ENCODE data around the gene RITA1. TPM values are rescaled to one million over a fixed set of nuclear protein-coding genes. Genes with fewer than 3 reads are reported as not detected.

RITA1 gene
- total RNA-seq, 1 donor from 2014 or later: 18.2 TPM

DNA sequence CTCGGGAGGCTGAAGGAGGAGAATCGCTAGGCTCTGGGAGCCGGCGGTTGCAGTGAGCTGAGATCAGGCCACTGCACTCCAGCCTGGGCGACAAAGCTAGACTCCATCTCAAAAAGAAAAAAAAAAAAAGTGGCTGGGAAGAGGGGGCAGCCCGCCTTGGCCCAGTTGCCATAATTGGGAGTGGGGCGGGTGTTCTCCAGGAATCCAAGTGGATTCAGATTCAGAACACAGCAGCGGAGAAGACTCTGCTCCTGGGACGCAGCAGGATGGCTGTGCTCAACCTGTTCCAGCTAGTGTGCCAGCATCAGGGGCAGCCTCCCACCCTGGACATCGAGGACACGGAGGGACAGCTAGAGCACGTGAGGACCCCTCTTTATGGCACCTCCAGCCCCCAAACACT is 30.5 kb upstream of the RITA1 start:
- Mint-ChIP-seq H3K36me3 (ENCODE audit: low read depth) (peaks cover 36% of the 10 kb centered on the region), H3K9me3 (no peaks in the 10 kb centered on the region), H3K4me3 (no peak overlapping the region), H3K27me3 (peaks cover 8% of the 10 kb centered on the region), H3K27ac (no peak overlapping the region), H3K4me1 (peaks cover 24% of the 10 kb centered on the region)
- ChIA-PET CTCF (interaction anchor here (0.8 to 1.6 kb wide), 2 partner anchors 18 to 56 kb away, joined by 3 to 4 read pairs; no protein-coding TSS in a partner anchor), POLR2A (interaction anchor here (0.6 to 1.9 kb wide), 4 partner anchors 17 to 48 kb away, joined by 4 to 5 read pairs (median 4); partner anchors contain the start of gene DDX54)
- ATAC-seq (ENCODE audit: low read depth) (no peak), DNase-seq (no peak)
- TF ChIP-seq, protein P1, sequence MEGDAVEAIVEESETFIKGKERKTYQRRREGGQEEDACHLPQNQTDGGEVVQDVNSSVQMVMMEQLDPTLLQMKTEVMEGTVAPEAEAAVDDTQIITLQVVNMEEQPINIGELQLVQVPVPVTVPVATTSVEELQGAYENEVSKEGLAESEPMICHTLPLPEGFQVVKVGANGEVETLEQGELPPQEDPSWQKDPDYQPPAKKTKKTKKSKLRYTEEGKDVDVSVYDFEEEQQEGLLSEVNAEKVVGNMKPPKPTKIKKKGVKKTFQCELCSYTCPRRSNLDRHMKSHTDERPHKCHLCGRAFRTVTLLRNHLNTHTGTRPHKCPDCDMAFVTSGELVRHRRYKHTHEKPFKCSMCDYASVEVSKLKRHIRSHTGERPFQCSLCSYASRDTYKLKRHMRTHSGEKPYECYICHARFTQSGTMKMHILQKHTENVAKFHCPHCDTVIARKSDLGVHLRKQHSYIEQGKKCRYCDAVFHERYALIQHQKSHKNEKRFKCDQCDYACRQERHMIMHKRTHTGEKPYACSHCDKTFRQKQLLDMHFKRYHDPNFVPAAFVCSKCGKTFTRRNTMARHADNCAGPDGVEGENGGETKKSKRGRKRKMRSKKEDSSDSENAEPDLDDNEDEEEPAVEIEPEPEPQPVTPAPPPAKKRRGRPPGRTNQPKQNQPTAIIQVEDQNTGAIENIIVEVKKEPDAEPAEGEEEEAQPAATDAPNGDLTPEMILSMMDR (IDR thresholded peaks at IDR 0.05): no peak
- intact Hi-C loops (cut with micrococcal nuclease): no loop called here

DNA sequence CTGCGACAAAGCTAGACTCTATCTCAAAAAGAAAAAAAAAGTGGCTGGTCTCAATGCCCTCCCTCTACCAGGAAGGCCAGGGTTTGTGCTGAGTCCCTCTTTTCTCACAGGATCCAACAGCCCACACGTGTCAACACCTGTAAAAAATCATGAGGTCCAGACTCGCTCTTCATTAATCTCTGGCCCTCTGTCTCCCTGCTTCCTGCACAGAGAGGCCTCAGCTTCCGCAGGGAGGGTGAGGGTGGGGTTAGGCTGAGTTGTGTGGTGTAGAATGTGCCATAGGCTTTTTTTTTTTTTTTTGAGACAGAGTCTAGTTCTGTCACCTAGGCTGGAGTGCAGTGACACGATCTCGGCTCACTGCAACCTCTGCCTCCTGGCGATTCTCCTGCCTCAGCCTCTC is 29.9 kb upstream of the RITA1 start:
- H3K9me3 Mint-ChIP-seq: no peaks in the 10 kb centered on the region
- H3K4me3 Mint-ChIP-seq: no peak overlapping the region
- DNase-seq (no peak), ATAC-seq (ENCODE audit: low read depth) (no peak)
- intact Hi-C loops (cut with micrococcal nuclease): no loop called here
- H3K4me1 Mint-ChIP-seq: peaks cover 24% of the 10 kb centered on the region
- H3K27me3 Mint-ChIP-seq: peaks cover 8% of the 10 kb centered on the region
- TF ChIP-seq, protein P1 (IDR thresholded peaks at IDR 0.05): no peak
- CTCF ChIA-PET: interaction anchor here (0.8 to 1.6 kb wide), 2 partner anchors 18 to 57 kb away, joined by 3 to 4 read pairs; no protein-coding TSS in a partner anchor
- H3K36me3 Mint-ChIP-seq (ENCODE audit: low read depth): peaks cover 42% of the 10 kb centered on the region
- no peak overlapping the region for H3K27ac Mint-ChIP-seq
- POLR2A ChIA-PET: no interaction called here

DNA sequence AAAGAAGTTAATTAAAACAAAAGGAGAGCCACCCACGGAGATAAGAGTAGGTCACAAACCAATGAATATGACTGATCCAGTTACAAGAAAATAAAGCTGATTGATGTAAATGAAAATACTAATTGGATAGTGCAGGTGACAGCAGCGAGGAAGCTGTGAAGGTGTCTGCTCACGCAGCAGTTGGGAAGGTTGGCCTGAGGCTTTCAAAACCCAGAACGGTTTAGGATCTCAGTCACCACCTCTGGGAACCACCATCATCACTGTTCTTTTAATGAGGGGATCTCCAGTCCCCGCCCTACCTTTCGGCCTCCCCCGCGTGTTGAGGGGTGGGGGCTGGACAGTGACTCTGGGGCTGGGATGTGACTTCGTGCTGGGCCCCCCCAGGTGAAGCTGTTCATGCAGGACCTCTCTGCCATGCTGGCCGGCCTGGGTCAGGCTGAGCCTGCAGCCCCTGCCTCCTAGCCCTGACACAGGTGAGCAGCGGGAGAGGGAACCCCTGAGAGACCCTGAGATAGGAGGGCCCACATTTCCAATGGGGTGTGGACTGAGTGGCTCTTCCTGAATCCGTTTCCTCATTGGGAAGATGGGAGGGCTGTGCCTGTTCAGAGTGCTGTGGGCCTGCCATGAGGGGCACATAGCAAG is 28.2 kb upstream of the RITA1 start:
- intact Hi-C loops (cut with micrococcal nuclease): no loop called here
- CTCF ChIA-PET: interaction anchor here (1.0 kb wide), 1 partner anchor 17 kb away, joined by 3 read pairs; no protein-coding TSS in a partner anchor
- no peak overlapping the region for H3K27ac Mint-ChIP-seq
- peaks cover 20% of the 10 kb centered on the region for H3K4me1 Mint-ChIP-seq
- H3K9me3 Mint-ChIP-seq: no peaks in the 10 kb centered on the region
- peaks cover 57% of the 10 kb centered on the region for H3K36me3 Mint-ChIP-seq (ENCODE audit: low read depth)
- TF ChIP-seq, protein P1 (IDR thresholded peaks at IDR 0.05): no peak
- POLR2A ChIA-PET: no interaction called here
- H3K27me3 Mint-ChIP-seq: peaks cover 4% of the 10 kb centered on the region
- DNase-seq (no peak), ATAC-seq (ENCODE audit: low read depth) (no peak)
- no peak overlapping the region for H3K4me3 Mint-ChIP-seq

DNA sequence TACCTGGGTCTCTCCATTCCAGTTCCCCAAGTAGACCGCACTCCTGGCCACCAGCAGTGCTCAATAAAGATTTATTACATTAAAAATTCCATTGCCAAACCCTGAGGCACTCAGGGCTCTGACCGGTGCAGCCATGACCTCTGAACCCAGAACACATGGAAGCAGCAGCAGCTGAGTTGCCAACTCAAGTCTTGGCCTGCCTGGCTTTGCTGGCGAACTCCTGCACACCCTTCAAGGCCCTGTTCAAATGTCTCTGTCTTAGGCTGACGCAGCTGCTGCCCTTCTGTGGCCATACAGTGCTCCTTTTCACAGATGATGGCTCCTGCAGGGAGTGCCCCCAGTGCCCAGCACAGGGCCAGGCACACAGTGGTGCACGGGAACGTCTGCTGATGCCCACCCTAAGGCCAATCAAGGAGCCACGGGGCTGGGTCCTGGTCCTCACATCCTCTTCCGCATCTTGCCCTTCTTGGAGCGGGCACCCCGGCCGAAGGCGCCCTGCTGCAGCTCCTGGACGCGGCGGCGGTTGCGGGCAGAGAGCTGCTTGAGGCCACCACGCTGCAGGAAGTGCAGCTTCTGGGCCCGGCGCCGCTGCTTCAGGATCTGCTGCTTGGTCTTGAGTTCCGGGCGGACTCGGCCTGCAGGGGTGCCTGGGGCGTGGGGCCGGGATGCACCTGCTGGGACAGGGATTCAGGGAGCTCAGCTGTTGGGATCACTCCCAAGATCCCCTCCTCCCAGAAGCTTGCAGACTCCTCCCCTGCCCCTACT is 26.9 kb upstream of the RITA1 start:
- Mint-ChIP-seq H3K36me3 (ENCODE audit: low read depth) (peaks cover 70% of the 10 kb centered on the region), H3K4me1 (peaks cover 12% of the 10 kb centered on the region), H3K27me3 (peaks cover 2% of the 10 kb centered on the region), H3K4me3 (no peak overlapping the region), H3K27ac (no peak overlapping the region), H3K9me3 (no peaks in the 10 kb centered on the region)
- TF ChIP-seq, protein P1 (IDR thresholded peaks at IDR 0.05): no peak
- ChIA-PET POLR2A (interaction anchor here (0.5 kb wide), 1 partner anchor 73 kb away, joined by 4 read pairs; no protein-coding TSS in a partner anchor), CTCF (no interaction called here)
- ATAC-seq (ENCODE audit: low read depth): no peak
- intact Hi-C loops (cut with micrococcal nuclease): no loop called here
- no peak for DNase-seq

DNA sequence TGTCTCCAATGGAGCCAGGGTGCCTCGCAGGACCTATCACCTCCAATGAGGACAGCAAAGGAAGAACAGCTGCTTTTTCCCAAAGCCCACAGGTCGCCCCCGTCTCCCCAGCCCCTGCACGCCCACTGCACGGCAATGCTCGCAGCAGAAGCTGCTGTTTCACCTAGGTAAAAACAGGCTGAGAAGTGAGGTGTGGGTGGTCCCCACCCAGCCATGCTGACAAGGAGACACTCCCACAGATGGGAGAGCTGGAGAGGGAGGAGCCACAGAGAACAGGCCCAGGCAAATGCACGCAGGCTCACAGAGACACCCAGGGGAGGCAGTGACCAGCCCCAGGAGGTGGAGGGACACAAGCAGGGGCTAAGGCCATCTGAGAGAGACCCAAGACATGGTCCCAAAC is 25.6 kb upstream of the RITA1 start:
- TF ChIP-seq, protein P1 (IDR thresholded peaks at IDR 0.05): no peak
- Mint-ChIP-seq H3K9me3 (no peaks in the 10 kb centered on the region), H3K27me3 (peaks cover 2% of the 10 kb centered on the region), H3K4me3 (no peak overlapping the region), H3K27ac (no peak overlapping the region), H3K4me1 (peaks cover 5% of the 10 kb centered on the region), H3K36me3 (ENCODE audit: low read depth) (peaks cover 81% of the 10 kb centered on the region)
- ATAC-seq (ENCODE audit: low read depth): no peak
- POLR2A ChIA-PET: no interaction called here
- intact Hi-C loops (cut with micrococcal nuclease): no loop called here
- no peak for DNase-seq
- CTCF ChIA-PET: interaction anchor here (1.5 kb wide), 1 partner anchor 13 kb away, joined by 4 read pairs; no protein-coding TSS in a partner anchor

Data from activated B cell treated with CpG ODN at 0.5 μM for 24 hours (primary cell).